CD1c-positive myeloid dendritic cell (primary cell): ENCODE measurements around the gene ACKR4.
A peak's percentile ranks its signal among the peaks of the same experiment; 100 is the strongest.
"Not testable (repeated sequence)": the region's sequence is repeated elsewhere in the genome, so short reads cannot be mapped to it uniquely, and the experiment has no call there.

Experiments
- DNase-seq: peaks from one replicate; pipeline ENCODE4 v3.0.0-alpha.2; 2016; ENCODE audit errors: extremely low spot score

ACKR4 gene

DNA sequence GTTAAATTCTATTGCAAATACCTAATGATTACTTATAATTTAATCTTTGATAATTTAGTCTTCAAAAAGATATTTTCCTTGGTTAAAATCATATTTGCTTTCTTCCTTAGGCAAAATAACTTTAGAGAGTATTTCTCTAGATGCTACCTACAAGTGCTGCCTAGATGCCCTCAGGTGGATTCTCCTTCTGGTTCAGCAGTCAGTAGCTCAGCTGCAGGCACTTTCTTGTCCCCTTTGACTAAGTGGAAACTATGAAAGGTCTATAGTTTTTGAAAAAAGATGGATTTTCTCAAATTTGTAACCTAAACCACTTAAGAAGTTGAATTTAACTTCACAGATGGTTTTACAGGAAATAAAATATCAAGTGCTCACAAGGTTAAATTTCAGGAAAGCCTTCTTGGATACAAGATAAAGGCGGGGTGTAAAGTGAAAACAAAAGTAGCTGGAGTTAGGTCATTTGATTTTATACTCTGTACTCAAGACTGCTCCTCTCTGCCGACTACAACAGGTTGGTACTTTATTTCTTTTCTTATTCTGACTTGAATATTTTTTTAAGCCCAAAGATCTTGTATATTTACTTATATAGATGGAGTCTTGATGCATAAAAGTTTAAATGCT lies at the start of gene ACKR4:
TSS of gene ACKR4 (plus strand) at position 455 of the 618 bp plus-strand sequence. CDS start 3,128 bp downstream, outside the sequence.
- no peak for DNase-seq

DNA sequence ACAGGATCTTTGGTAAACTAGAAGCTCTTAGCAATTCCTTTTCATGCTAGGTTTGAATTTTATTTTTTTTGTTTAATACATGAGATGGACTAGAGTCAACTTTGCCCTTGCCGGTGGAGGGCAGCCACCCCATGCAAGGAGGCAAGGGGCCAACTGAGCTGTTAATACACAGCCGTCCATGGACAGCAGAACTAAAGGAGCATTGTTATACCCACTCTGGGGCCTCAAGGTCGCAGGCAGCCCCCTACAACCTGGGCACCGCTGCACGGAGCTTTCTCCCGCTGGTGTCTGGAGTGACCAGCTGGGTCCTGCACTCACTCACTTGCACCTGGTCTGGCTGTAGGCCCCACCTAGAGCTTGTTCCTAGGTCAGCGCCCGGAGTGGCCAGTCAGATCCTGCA lies 47.9 kb upstream of the ACKR4 start:
- DNase-seq: no peak

DNA sequence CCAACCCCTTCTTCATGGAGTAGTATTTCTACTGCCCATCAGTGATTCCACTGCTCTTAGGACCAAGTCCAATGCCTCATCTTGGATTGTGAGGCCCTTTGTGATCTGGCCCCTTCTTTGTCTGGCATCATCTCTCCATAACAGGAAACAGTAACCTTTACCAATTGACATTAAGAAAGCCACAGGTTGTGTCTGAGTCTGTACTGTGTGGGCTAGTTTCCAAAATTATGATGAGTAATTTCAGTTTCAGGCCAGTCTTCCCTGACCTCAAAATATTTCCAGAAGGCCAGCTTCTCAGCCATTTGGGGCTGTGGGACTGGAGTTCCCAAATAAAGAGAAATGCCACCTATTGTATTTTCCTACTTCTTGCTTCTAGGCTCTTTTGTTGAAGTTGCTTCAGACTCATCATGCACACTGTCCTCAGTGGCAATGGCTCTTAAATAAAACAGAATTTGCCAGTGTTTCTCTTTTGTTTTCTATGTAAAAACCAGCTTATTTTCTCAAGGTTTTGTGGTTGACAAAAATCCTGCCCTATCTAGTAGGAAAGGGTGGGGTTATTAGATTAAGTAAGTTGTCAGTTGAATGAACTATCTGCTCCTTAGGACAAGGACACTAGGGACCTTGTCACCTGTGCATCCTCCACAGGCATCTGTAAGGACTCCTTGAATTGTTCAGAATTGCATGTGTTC lies 47.0 kb upstream of the ACKR4 start:
- DNase-seq: no peak

DNA sequence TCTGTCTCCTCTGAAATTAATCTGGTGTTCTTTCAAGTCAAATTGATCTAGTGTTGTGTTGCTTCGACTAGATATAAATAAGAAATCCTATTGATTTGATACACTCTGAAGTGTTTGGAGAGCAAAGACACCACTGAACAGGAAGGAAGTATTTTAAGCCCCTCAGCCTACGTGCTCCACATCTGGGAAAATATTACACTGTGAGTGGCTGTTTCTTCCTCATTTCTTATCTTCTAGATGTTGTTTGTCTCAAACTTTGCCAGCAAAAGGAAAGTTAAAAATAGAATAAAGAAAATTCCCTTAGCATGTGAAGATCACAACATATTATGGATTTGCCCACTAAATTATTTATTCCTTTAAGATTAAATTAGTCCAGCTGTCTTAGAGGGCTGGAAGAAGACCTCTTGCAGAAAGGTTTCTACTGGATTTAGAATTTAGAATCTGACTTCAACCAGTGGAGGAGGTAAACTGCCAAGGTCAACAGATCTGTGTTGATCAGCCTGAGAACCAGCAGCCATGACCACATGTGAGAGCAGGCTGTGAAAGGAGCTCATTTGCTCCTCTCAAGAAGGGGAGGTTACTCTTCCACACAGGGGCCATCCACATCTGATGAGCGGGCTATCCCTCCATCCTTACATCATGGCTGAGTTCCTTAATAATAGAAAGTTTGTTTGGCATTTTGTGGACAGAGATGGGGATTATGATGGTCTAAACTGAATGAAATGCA lies 46.3 kb upstream of the ACKR4 start:
- peak; percentile 28 for DNase-seq

DNA sequence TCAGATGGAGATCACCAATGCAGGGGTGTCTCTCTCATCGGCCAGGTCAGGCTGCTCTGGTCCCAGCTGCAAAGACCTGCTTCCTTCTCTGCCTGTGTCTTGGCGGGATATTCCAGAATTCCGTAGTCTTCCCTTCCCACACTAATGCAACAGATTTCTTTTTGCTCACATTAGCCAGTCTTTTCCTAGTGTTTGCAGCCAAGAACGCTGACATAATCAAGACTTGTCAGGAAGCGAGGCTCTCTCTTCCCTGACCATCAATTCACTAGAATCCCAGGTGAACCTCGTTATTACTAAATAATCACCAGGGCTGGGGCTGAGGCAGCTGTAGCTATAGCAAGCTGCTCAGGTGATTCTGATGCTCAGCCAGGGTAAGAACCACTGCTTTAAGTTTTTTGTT lies 43.2 kb upstream of the ACKR4 start:
- DNase-seq: no peak

DNA sequence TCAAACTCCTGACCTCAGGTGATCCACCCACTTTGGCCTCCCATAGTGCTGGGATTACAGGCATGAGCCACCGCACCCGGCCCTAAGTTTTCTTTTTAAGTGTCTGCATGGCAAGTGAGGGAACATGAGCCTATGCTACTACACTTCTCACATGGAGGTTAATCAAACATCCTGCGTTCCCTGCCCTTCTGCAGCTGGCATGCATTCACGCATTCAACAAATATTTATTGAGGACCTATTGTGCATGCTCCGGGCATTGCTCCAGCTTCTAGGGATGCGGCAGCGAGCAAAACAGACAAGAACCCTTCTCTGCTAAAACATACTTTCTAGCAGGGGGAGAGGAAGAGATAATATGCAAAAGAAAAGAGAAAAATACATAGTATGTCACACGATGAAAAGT lies 42.6 kb upstream of the ACKR4 start:
- no peak for DNase-seq

DNA sequence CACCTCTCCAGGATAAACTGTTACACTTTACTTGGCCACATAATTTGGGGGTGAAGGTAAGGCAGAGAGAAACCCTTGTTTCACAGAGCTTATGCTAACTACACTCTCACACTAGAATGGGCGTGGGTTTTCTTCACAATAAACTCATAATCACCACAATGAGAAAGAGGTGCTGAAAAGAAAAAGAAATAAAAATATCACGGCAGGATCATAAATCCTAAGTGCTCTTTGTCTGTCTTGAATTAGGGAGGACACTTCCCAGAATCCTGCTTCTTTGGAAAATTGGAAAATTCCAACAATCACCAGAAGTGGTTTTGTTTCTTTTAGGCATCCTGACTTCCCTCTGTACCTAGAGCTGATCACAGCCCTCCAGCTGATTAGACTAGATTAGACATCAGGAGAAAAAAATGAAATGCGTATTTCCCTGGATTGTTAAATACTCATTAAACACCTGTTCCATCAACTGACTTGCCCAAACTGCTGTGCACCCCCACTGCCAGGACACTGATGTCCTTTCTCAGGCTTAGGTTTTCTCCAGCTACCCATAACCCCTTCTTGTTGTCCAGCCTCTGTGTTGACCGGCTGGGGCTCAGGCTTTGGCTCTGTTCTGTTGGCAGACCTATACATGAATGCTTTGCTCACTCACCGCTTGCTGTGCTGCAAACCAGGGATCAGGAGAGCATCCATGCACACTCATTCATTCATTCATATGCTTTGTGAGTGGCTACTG lies 41.6 kb upstream of the ACKR4 start:
- no peak for DNase-seq

DNA sequence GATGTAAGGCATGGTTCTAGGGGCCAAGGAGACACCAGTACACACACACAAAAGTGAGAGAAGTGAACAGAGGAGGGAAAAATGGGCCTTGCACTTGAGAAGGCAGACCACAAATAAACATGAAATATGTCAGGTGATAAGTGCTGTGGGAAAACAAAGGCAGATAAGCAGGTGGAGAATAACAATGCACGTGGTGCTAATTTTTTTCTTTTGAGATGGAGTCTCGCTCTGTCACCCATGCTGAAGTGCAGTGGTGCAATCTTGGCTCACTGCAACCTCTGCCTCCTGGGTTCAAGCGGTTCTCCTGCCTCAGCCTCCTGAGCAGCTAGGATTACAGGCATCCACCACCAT lies 41.1 kb upstream of the ACKR4 start:
- not testable (repeated sequence) for DNase-seq

DNA sequence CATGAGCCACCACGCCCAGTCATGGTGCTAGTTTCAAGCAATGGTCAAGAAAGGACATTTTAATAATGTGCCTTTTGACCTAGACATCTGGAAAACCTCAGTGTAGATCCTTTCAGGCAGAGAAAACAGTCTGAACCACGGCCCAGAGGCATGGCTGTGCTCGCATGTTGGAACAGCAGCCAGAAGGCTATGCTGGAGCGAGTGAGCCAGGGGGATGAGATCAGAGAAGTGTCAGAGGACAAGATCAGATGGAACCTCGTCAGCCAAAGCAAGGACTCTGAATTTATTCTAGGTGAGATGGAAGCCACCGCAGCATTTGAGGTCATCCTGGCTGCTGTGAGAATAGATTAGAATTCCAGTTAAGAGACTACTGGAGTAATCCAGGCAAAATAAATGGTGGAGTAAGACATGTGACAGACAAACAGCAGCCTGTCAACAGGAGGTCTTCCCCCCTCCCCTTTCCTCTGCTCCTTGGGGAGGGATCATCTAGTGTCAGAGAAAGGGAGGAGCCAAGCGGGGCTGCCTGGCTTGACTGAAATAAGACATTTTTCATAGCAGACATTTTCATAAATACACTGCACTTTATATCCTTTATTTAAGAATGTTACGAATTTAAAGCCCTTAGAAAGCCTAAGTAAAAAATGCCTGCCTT lies 40.4 kb upstream of the ACKR4 start:
- no peak for DNase-seq

DNA sequence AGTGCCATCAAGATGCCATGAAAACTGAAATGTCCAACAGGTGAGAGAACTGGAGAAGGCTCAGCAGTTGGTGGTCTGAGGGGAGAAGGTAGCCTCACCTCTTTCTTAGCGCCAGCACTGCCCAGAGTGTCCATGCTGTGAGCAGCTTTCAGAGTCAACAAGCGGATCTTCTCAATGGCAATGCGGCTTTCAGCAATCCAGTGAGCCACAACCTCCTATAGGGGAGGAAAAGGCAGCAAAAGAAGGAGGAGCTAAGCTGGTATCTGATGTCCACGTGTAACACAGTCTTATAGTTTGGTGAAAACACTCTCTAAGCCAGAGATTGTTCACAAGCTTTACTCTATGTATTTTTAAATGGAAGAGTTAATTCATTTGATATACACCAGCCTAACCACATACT lies 36.1 kb upstream of the ACKR4 start:
- DNase-seq: no peak

DNA sequence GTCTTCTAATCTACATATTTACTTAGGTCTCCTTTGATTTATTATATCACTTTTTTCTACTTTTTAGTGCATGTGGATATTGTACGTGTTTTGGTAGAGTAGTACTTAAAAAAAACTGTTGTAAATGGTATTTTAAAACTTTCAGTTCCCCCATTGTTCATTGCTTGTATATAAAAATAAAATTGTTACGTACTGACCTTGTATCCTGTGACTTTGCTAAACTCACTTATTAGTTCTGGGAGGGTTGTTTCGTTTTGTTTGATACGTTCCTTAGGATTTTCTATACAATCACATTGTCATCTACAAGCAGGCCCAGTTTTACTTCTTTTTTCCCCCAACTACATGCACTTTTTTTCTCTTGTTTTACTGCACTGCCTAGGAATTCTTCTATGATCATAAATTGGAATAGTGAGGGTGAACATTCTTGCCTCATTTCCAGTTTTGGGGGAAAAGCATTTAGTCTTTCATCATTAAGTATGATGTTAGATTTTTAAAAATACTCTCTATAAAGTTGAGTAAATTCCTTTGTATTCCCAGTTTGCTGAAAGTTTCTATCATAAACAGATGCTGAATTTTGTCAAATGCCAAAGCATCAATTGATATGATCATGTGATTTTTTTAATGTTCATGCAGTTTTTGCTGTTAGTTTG lies 33.5 kb upstream of the ACKR4 start:
- DNase-seq: no peak

DNA sequence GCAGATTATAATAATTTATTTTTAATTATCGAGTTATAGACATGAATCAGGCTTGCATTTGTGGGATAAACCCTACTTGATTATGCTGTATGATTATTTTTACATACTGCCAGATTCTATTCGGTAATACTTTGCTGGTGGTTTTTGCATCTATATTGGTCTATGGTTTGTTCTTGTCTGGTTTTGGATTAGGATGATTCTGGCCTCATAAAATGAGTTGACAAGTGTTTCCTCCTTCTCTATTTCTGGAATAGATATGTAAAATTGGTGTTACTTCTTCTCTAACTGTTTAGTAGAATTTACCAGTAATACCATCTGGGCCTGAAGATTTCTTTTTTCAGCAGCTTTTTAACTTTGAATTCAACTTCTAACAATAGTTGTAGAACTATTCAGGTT lies 33.0 kb upstream of the ACKR4 start:
- no peak for DNase-seq

DNA sequence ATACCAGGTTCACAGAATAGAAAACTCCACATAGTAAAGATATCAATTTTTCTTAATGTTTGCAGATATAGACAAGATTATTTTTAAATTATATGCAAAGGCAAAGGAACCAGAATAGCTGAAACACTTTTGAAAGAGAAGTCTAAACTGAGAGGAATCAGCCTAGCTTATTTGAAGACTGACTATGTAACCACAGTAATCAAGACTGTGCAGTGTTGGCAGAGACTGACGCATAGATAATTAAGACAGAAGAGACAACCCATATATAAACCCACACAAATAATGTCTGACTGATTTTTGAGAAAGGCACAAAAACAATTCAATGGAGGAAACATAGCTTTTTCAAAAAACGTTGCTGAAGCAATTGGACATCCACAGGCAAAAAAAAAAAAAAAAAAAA lies 28.6 kb upstream of the ACKR4 start:
- no peak for DNase-seq

DNA sequence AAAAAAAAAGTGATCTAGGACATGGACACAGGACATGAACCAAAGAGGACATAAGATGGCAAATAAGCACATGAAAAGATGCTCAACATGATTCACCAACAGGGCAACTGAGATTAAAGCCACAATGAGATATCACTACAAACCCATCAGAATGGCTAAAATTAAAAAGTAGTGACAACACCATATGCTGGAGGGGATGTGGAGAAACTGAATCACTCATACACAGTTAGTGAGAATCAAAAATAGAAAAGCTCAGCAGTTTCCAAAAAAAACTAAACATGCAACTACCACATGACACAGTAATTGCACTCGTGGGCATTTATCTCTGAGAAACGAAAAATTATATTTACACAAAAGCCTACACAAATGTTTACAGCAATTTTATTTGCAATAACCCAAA lies 27.9 kb upstream of the ACKR4 start:
- DNase-seq: no peak

DNA sequence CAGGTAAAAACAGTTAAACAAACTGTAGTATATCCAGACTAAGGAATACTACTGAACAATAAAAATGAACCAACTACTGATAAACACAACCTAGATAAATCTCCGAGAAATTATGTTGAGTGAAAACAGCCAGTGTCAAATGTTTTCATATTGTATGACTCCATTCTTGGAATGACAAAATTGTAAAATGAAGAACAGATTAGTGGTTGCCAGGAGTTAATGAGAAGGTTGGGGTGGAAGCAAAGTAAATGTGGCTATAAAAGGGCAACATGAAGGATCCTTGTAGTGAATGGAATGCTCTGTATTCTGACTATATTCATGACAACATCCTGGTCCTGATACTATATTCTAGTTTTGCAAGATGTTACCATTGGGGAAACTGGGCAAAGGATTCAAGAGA lies 27.5 kb upstream of the ACKR4 start:
- no peak for DNase-seq

DNA sequence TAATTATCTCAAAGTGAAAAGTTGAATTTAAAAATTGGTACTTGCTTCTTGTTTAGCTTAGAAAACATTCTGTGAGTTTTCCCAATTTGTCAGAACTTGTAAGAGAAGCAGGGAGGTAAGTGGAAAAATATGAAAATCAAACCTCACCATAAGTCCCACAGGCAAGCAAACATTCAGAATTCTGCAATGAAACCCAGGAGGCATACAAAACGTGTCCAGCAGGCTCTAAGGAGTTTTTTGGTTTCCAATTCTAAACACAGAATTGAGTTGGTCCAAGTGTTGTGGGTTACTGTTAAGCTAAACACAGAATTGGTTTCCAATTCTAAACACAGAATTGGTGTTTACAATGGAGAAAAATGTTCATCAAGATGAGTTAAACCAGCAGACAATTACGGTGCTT lies 27.1 kb upstream of the ACKR4 start:
- DNase-seq: no peak

DNA sequence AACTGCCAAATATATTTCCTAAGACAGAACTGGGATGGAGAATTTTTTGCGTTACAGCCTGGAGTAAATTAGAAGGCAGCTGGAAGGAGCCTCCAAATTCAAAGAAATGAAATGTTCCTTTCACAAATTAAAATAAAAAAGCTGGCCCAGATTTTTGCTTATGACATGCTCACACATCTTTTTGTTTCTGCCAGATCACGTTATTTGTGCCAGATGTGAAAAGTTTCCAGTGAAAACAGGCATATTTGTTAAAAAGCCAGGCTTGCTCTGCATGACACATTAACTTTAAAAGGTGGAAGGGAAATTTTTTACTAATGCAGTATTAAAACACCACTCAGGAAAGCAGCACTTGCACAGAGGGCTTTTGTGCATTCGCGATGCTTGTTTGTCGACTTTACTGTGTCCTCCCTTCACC lies 23.3 kb upstream of the ACKR4 start:
- no peak for DNase-seq

DNA sequence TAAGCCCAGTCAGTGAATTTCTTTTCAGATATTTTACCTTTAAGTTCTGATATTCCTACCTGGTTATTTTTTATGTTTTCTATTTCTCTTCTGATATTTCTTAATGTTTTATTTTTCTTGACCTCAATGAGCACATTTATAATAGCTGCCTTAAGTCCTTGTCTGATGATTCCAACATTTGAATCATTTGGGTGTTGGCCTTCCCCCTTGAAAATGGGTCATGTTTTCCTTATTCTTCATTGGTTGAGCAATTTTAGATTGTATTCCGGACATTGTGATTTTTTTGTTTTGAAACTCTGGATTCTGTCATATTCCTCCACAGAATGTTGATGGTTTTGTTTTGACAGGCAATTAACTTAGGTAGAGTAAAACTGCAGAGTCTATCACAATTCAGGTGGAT lies 9.7 kb upstream of the ACKR4 start:
- DNase-seq: no peak

DNA sequence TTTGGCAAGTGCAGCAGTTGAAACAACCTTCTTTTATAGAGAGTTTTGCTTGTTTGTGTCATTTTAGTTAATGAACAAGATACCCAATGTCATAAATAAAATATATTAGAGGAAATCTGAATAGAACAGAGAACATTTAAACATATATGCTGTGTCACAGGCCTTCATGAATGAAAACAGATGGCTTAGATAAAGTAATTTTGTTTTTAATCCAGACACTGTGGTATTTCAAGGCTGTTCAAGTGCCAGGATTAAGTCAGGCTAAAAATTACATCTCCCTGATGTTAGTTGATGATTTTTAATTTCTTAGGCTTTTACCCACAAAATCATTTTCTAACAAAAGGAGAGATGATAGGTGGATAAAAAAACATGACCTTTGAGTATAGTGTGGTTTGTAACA lies 4.9 kb upstream of the ACKR4 start:
- DNase-seq: no peak

DNA sequence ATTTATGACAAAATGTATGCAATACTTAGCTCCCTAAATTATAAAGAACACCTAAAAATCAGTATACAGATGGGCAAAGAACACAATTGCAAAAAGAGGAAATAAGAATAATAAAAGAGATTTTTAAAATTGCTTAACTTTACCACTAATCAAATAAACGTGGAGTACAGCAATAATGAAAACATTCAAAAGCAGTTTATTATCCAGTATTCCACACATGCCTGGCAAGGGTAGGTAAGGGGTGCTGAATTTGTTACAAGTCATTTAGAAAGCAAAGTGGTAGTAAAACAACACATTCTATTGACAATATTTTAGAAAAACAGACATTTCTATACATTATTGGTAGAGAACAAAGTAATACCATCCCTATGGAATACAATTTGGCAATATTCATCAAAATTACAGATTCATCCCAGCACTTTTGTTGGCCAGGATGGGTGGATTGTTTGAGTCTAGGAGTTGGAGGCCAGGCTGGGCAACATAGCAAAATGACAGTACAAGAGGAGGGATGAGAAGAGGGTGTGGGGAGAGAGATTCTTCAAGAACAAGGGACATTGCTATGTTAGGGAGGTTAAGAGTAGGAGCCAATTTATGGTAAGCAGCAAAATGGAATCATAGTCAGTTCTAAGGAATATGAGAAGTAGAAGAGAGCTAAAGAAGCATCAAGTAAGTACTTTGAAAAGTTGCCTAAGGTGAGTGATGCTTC lies 3.7 kb upstream of the ACKR4 start:
- no peak for DNase-seq

DNA sequence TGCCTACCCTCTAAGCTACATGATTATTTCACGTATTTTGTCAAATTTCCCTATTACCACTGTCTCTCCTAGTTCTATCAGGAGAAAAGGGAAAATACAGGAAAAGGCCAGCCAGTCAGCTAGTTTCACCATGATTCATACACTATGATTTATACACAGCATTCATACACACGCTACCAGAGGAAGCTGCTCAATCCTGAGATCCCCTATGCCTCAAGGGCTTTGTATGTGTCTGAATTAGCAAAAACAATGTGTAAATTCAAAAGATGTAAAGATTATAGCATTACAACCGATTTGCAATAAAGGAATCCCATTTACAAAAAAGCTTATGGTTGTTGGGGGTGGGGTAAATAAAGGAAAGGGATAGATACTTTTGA lies 3.1 kb upstream of the ACKR4 start:
- no peak for DNase-seq
